ENCODE measurements around the gene NUDT17.
A peak's percentile ranks its signal among the peaks of the same experiment; 100 is the strongest.

NUDT17 gene

DNA sequence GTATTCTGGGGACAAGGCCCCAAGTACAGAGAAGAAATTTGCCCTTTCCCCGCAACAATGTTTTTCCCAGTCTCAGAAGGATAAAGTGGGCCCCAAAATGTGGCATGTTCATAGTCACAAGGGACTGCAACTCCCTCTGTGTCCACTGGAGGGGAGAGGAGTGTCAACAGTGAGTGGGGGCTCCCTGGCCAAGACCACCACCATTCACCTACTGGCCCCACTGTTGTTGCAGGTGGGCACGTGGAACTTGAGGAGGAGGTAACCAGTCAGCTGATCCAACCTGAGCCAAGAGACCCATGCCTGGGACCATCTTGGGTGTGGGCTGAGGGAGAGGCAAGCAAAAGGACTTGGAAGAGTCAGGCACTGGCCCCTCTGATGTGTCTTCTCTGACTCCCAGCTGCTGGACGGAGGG lies 777 bp downstream of the NUDT17 start:
- no peaks in the 10 kb centered on the region for H3K9me3 ChIP-seq (ENCODE audit: control insufficient read depth, low read length)
- no peak for DNase-seq
- peak overlapping the region; percentile 43 for H3K27ac ChIP-seq (ENCODE audit: insufficient read depth, low read length, poor library complexity, severe bottlenecking)
- peaks cover 27% of the 10 kb centered on the region for H3K36me3 ChIP-seq (ENCODE audit: control insufficient read depth, insufficient read depth, low read length)
- H3K27me3 ChIP-seq (replicated peaks; ENCODE audit: control insufficient read depth, insufficient read depth, low read length, poor library complexity, severe bottlenecking), result no peaks in the 10 kb centered on the region
- H3K4me1 ChIP-seq (ENCODE audit: control insufficient read depth, insufficient read depth, low read length, poor library complexity, severe bottlenecking), result peaks cover 6% of the 10 kb centered on the region
- H3K4me3 ChIP-seq (ENCODE audit: insufficient read depth, low read depth, low read length, poor library complexity, severe bottlenecking), result peak overlapping the region; percentile 82

DNA sequence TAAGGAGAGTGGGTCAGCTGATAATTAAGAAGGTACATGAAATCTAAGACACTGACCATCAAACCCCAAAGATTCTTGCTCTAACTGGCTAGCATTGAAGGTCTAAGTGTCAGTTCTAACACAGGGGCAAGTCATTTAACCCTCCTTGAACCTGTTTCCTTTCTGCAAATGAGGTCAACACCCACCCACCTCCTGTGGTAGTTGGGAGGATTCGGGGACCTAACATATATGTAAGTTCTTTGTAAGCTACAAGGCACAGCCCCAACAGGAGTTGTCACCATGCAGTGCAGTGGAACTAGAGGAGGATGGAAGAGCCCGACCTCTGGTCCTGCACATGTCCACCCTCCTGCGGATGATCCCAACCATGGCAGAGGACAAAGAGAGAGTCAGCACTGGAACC lies 2.4 kb downstream of the NUDT17 start:
- Histone ChIP-seq H3K27me3 (replicated peaks; ENCODE audit: control insufficient read depth, insufficient read depth, low read length, poor library complexity, severe bottlenecking) (no peaks in the 10 kb centered on the region), H3K27ac (ENCODE audit: insufficient read depth, low read length, poor library complexity, severe bottlenecking) (no peak overlapping the region), H3K4me3 (ENCODE audit: insufficient read depth, low read depth, low read length, poor library complexity, severe bottlenecking) (no peak overlapping the region), H3K9me3 (ENCODE audit: control insufficient read depth, low read length) (no peaks in the 10 kb centered on the region), H3K4me1 (ENCODE audit: control insufficient read depth, insufficient read depth, low read length, poor library complexity, severe bottlenecking) (peaks cover 6% of the 10 kb centered on the region), H3K36me3 (ENCODE audit: control insufficient read depth, insufficient read depth, low read length) (peaks cover 21% of the 10 kb centered on the region)
- no peak for DNase-seq

DNA sequence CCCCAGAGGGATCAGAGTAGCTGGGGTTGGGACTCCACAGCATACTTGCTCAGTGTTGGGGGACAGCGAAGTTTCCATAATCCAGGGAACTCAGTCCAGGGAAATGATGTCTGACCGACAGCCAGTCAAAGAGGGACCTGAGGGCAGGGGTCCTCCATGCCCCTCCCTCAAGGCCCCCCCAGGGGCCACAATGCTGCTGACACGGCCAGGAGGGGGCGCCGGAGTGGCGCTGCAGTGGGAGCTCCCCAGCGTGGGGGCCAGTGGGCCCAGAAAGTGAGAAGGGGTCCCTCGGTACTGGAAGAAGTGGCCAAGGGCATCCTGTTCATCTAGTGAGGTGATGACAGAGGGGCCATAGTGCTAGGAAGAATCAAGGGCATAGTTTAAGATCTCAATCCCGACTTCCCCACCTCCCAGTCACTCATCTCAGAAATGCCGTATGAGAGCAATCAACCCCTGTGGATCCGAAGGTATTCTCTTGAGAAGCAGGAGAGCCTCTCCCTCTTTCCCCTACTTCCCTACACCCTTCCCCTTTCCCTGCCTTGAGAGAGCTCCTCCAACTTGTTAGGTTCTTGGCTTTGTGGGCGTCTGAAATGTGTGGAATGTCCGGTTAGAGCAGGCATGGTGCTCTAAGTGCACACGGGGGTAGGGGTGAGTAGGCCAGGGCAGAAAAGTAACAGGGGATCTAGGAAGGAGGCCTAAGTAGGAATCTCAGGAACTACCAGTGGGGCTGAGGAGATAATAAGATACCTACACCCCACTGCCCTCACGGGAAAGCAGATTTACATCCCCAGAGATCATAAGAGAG lies 4.1 kb downstream of the NUDT17 start:
- peaks cover 31% of the 10 kb centered on the region for H3K36me3 ChIP-seq (ENCODE audit: control insufficient read depth, insufficient read depth, low read length)
- H3K27me3 ChIP-seq (replicated peaks; ENCODE audit: control insufficient read depth, insufficient read depth, low read length, poor library complexity, severe bottlenecking), result no peaks in the 10 kb centered on the region
- H3K9me3 ChIP-seq (ENCODE audit: control insufficient read depth, low read length), result no peaks in the 10 kb centered on the region
- DNase-seq, result no peak
- peaks cover 6% of the 10 kb centered on the region for H3K4me1 ChIP-seq (ENCODE audit: control insufficient read depth, insufficient read depth, low read length, poor library complexity, severe bottlenecking)
- no peak overlapping the region for H3K27ac ChIP-seq (ENCODE audit: insufficient read depth, low read length, poor library complexity, severe bottlenecking)
- no peak overlapping the region for H3K4me3 ChIP-seq (ENCODE audit: insufficient read depth, low read depth, low read length, poor library complexity, severe bottlenecking)

DNA sequence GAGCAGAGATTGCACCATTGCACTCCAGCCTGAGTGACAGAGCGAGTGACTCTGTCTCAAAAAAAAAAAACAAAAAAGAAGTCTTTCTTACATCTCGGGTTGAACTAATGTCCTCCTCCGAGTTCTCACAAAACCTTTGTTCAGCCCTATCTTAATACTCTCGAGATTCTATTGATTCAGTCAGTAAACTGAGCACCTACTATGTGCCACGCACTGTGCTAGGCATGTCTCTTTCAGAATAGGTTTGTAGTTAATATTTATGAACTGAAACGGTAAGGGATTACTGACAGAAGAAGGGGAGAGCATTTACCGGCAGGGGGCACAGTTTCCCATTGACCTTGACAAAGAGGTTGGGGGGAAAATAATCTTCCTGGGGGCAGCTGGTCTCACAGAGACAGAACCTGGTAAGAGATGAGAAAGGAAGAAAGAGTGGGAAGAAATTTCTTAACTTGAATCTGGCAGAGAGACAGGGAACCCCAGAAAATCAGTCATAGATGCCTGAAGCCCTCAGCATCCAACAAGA lies 10.1 kb downstream of the NUDT17 start:
- H3K27ac ChIP-seq (ENCODE audit: insufficient read depth, low read length, poor library complexity, severe bottlenecking), result no peak overlapping the region
- no peaks in the 10 kb centered on the region for H3K9me3 ChIP-seq (ENCODE audit: control insufficient read depth, low read length)
- H3K27me3 ChIP-seq (replicated peaks; ENCODE audit: control insufficient read depth, insufficient read depth, low read length, poor library complexity, severe bottlenecking), result no peaks in the 10 kb centered on the region
- DNase-seq, result no peak
- peaks cover 8% of the 10 kb centered on the region for H3K4me1 ChIP-seq (ENCODE audit: control insufficient read depth, insufficient read depth, low read length, poor library complexity, severe bottlenecking)
- no peak overlapping the region for H3K4me3 ChIP-seq (ENCODE audit: insufficient read depth, low read depth, low read length, poor library complexity, severe bottlenecking)
- H3K36me3 ChIP-seq (ENCODE audit: control insufficient read depth, insufficient read depth, low read length), result peaks cover 22% of the 10 kb centered on the region

DNA sequence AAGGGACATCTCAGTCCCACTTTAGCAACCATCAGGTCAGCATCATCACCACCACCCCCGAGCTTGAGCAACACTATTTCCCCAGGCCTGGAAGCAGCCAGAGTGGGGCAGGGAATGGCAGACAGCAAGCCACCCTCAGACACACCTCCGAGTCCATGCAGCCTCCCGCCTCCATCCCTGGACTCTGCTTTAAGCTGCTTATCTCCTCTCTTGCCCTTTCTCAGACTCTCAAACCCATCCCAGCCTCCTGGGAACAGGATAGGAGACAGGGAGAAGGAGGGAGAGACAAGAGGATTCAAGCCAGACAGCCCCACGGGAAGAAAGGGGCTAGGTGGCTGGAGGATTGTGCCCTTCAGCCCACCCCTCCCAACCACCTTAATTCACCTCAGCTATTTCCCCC lies 11.7 kb downstream of the NUDT17 start:
- H3K9me3 ChIP-seq (ENCODE audit: control insufficient read depth, low read length), result no peaks in the 10 kb centered on the region
- H3K27ac ChIP-seq (ENCODE audit: insufficient read depth, low read length, poor library complexity, severe bottlenecking), result no peak overlapping the region
- no peaks in the 10 kb centered on the region for H3K27me3 ChIP-seq (replicated peaks; ENCODE audit: control insufficient read depth, insufficient read depth, low read length, poor library complexity, severe bottlenecking)
- peaks cover 22% of the 10 kb centered on the region for H3K36me3 ChIP-seq (ENCODE audit: control insufficient read depth, insufficient read depth, low read length)
- H3K4me1 ChIP-seq (ENCODE audit: control insufficient read depth, insufficient read depth, low read length, poor library complexity, severe bottlenecking), result peaks cover 8% of the 10 kb centered on the region
- H3K4me3 ChIP-seq (ENCODE audit: insufficient read depth, low read depth, low read length, poor library complexity, severe bottlenecking), result no peak overlapping the region
- no peak for DNase-seq

DNA sequence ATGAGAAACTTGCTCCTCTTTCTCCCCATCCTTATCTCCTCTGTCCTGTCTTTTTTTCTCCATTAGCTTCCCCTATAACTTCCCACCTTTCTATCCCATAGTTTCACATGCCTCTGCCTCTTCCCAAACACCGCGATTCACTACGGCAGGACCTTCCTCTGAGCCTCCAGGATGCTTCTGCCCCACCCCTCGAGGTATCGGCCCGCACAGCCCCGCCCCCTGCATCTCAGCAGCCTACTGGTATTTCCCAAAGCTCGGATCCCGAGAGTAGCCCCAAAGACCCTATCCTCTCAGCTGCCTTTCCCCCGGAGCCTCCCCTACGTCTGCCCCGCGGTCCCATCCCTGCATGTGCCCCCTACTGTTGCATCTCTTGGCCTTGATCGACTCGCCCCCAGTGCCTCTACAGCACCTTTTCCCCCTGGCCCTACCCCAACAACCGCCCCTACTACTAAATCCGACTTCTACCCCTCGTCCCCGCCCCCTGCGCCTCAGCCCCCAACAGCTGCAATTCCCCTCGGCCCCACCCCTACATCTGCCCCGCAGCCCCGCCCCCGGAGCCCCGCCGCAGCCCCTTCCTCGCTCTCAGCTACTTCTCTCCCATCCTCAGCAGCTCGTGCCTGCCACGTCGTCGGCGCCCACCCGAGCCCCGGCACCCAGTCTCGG lies 12.9 kb downstream of the NUDT17 start:
- Histone ChIP-seq H3K9me3 (ENCODE audit: control insufficient read depth, low read length) (no peaks in the 10 kb centered on the region), H3K27ac (ENCODE audit: insufficient read depth, low read length, poor library complexity, severe bottlenecking) (peak overlapping the region; percentile 78), H3K4me3 (ENCODE audit: insufficient read depth, low read depth, low read length, poor library complexity, severe bottlenecking) (peak overlapping the region; percentile 99), H3K36me3 (ENCODE audit: control insufficient read depth, insufficient read depth, low read length) (peaks cover 14% of the 10 kb centered on the region), H3K4me1 (ENCODE audit: control insufficient read depth, insufficient read depth, low read length, poor library complexity, severe bottlenecking) (peaks cover 8% of the 10 kb centered on the region), H3K27me3 (replicated peaks; ENCODE audit: control insufficient read depth, insufficient read depth, low read length, poor library complexity, severe bottlenecking) (no peaks in the 10 kb centered on the region)
- DNase-seq, result peak; percentile 39 to 63 (median 57)

DNA sequence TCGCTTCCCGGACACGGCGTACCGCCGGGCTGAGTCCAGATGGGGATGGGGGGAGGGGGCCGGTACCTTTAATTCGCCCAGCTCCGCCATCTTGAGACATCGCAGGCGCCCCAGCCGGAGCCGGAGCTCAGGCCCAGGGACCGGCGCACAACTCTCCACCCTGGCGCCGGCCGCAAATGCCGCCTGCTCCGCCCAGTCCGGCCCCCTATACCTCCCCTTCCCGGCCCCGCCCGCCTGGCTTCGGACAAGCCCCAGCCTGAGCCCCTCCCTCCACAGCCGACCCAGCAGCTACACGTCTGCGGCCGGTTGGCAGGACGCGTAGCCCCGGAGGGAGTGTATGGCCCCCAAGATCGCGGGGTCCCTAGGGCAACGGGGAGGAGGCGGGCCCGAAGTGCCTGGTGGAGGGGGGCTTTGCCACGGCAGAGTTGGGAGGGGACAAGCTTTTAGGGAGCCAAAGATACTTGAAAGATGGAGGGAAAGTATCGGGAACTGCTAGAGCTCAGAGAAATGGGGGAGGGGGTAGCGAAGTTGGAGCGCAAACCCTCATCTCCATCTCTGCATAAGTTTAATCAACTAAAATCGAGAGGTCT lies 13.6 kb downstream of the NUDT17 start, which contains the start of gene PIAS3:
PIAS3 (minus strand) TSS at position 181 of the 590 bp plus-strand sequence; CDS start at position 90, 91 bp downstream.
- H3K27ac ChIP-seq (ENCODE audit: insufficient read depth, low read length, poor library complexity, severe bottlenecking), result peak within 1 kb of the TSS; percentile 78
- peak within 1 kb of the TSS; percentile 99 for H3K4me3 ChIP-seq (ENCODE audit: insufficient read depth, low read depth, low read length, poor library complexity, severe bottlenecking)
- H3K36me3 ChIP-seq (ENCODE audit: control insufficient read depth, insufficient read depth, low read length), result peaks cover 9% of the 10 kb centered on the region
- no peaks in the 10 kb centered on the region for H3K9me3 ChIP-seq (ENCODE audit: control insufficient read depth, low read length)
- no peaks in the 10 kb centered on the region for H3K27me3 ChIP-seq (replicated peaks; ENCODE audit: control insufficient read depth, insufficient read depth, low read length, poor library complexity, severe bottlenecking)
- peak; percentile 62 to 77 (median 75) for DNase-seq
- peaks cover 8% of the 10 kb centered on the region for H3K4me1 ChIP-seq (ENCODE audit: control insufficient read depth, insufficient read depth, low read length, poor library complexity, severe bottlenecking)

DNA sequence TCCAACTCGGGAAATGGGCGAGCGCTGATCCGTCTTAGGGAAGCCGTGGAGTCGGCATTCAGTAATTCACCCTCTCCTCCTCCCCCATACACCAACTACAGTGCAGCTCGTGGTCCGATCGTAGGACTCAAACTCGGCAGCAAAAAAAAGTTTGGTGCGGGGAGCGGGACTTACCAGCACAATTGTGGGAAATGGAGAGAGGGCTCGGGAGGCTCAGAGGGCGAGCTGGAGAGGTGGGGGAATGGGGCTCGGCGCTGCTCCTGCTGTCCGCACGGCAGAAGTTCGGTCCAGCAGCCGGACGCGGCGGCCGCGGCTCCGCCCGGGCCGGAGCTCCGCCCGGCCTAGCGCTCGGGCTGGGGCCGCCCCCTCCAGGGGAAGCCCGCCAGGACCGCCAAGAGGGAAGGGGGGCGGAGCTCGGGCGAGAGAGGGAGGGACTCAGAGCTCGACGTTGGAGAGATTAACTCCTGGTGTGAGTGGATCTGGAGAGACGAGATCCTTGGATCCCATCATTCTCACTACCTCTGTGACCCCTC lies 14.1 kb downstream of the NUDT17 start:
- no peaks in the 10 kb centered on the region for H3K27me3 ChIP-seq (replicated peaks; ENCODE audit: control insufficient read depth, insufficient read depth, low read length, poor library complexity, severe bottlenecking)
- peaks cover 8% of the 10 kb centered on the region for H3K4me1 ChIP-seq (ENCODE audit: control insufficient read depth, insufficient read depth, low read length, poor library complexity, severe bottlenecking)
- DNase-seq, result peak; percentile 48 to 73 (median 62)
- peaks cover 6% of the 10 kb centered on the region for H3K36me3 ChIP-seq (ENCODE audit: control insufficient read depth, insufficient read depth, low read length)
- peak overlapping the region; percentile 78 for H3K27ac ChIP-seq (ENCODE audit: insufficient read depth, low read length, poor library complexity, severe bottlenecking)
- H3K4me3 ChIP-seq (ENCODE audit: insufficient read depth, low read depth, low read length, poor library complexity, severe bottlenecking), result peak overlapping the region; percentile 99
- H3K9me3 ChIP-seq (ENCODE audit: control insufficient read depth, low read length), result no peaks in the 10 kb centered on the region

DNA sequence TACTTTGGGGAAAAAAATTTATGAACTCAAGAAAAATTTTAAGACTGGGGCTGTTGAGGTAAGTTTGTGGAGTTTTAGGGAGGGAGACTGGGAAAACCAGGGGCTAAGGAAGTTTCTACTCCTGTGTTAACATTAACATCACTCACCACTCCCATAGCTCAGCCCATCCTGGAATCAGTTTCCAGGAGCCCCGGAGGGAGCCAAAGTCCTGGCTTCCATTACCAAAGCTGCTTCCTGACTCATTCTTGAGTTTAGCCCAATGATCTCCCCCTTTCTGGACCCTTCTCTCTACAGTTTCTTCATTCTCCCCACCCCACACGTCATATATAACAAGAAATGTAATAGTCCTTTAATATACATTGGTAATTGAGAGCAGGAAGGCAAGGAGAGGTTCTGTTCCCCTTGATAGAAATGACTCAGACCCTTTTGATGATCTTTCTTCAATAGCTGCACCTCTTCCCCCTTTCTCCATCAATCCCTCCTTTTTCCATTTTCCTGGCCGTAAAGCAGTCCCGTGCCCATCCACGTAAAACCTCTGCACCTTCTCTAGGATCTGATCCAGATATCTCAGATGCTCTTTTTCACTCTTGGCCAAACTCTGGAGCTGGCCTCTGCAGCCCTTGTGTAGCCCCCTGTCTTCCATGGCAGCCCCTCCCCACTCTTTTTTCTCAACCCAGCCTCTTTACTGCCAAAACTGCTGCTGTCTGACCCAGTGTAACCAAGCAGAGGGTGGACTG lies 18.0 kb downstream of the NUDT17 start:
- no peaks in the 10 kb centered on the region for H3K4me1 ChIP-seq (ENCODE audit: control insufficient read depth, insufficient read depth, low read length, poor library complexity, severe bottlenecking)
- H3K27ac ChIP-seq (ENCODE audit: insufficient read depth, low read length, poor library complexity, severe bottlenecking), result no peak overlapping the region
- no peaks in the 10 kb centered on the region for H3K9me3 ChIP-seq (ENCODE audit: control insufficient read depth, low read length)
- DNase-seq, result no peak
- H3K27me3 ChIP-seq (replicated peaks; ENCODE audit: control insufficient read depth, insufficient read depth, low read length, poor library complexity, severe bottlenecking), result no peaks in the 10 kb centered on the region
- H3K4me3 ChIP-seq (ENCODE audit: insufficient read depth, low read depth, low read length, poor library complexity, severe bottlenecking), result no peak overlapping the region
- no peaks in the 10 kb centered on the region for H3K36me3 ChIP-seq (ENCODE audit: control insufficient read depth, insufficient read depth, low read length)

All from effector memory CD4-positive, alpha-beta T cell (primary cell).